ENCODE results near the gene TMEM151A. TPM values are rescaled to one million over a fixed set of nuclear protein-coding genes. Genes with fewer than 3 reads are reported as not detected.

TMEM151A gene
- total and polyA plus RNA-seq, 2 of the 4 experiments (the other 2 are of a cell fraction), result 0.03 TPM; not detected in 1

GRCh38 chr11:66344550-66345315 is 53.0 kb downstream of the TMEM151A start, which contains the start of gene BRMS1:
Gene BRMS1 (minus strand): TSS chr11:66345104. CDS start chr11:66342234, 2,870 bp downstream.
- Histone ChIP-seq H4K8ac (ENCODE audit: low read depth in 2 of 2, low read length in 2 of 2) (peak within 1 kb of the TSS; percentile 75 to 98), H2BK15ac (ENCODE audit: low read depth, low read length) (no peak within 1 kb of the TSS), H4K20me1 (ENCODE audit: insufficient read depth, low read length) (peaks cover 17% of the 10 kb centered on the region), H3K9me1 (ENCODE audit: insufficient read depth, low read length) (peaks cover 12% of the 10 kb centered on the region; the same call in 1 of the 2 replicates), H2AK5ac (ENCODE audit: low read depth, low read length) (peak within 1 kb of the TSS; percentile 82), H4K5ac (ENCODE audit: low read depth, low read length) (peak within 1 kb of the TSS; percentile 94), H3K4me2 (ENCODE audit: low read depth, low read length) (peak within 1 kb of the TSS; percentile 98), H3K9ac (ENCODE audit: low read depth, low read length) (peak within 1 kb of the TSS; percentile 97), H3K27me3 (ENCODE audit: control insufficient read depth, insufficient read depth, low read length) (no peaks in the 10 kb centered on the region), H3K9me3 (ENCODE audit: control insufficient read depth, insufficient read depth, low read length) (no peaks in the 10 kb centered on the region), H3K18ac (ENCODE audit: low read depth, low read length) (no peak within 1 kb of the TSS), H3K4me1 (ENCODE audit: control insufficient read depth, insufficient read depth, low read length) (peaks cover 12% of the 10 kb centered on the region), H3K14ac (replicated peaks; ENCODE audit: low read depth, low read length) (peak within 1 kb of the TSS; percentile 95), H4K91ac (ENCODE audit: insufficient read depth, low read depth, low read length) (peak within 1 kb of the TSS; percentile 58), H2BK120ac (ENCODE audit: low read depth, low read length) (peak within 1 kb of the TSS; percentile 56; the same call in 1 of the 2 replicates), H2BK20ac (ENCODE audit: low read depth, low read length) (peak within 1 kb of the TSS; percentile 32; the same call in 1 of the 2 replicates), H3K36me3 (ENCODE audit: control insufficient read depth, insufficient read depth, low read length) (peaks cover 18% of the 10 kb centered on the region), H3K4me3 (ENCODE audit: insufficient read depth, low read depth, low read length) (peak within 1 kb of the TSS; percentile 85), H3K27ac (ENCODE audit: insufficient read depth, low read length) (peak within 1 kb of the TSS; percentile 79), H2AFZ (replicated peaks; ENCODE audit: low read length, poor library complexity) (peak within 1 kb of the TSS; percentile 96), H3K23ac (ENCODE audit: low read depth, low read length) (peak within 1 kb of the TSS; percentile 95), H3K56ac (ENCODE audit: extremely low read depth, insufficient read depth, low read length) (peak within 1 kb of the TSS; percentile 72), H2AK9ac (replicated peaks; ENCODE audit: low read depth, low read length, poor library complexity) (peak within 1 kb of the TSS; percentile 97), H3K79me1 (ENCODE audit: low read depth in 1 of 2, low read length in 2 of 2) (peaks cover 28 to 59% of the 10 kb centered on the region in 2 experiments), H3K4ac (ENCODE audit: low read depth, low read length) (peak within 1 kb of the TSS; percentile 87), H2BK5ac (ENCODE audit: low read depth, low read length, poor library complexity, severe bottlenecking) (peak within 1 kb of the TSS; percentile 72)
- intact Hi-C loops (cut with micrococcal nuclease) (no loop called here), in situ Hi-C loops (cut with MboI; ENCODE audit: low sequenced_read_pairs) (no loop called here), dilution Hi-C loops (cut with HindIII; ENCODE audit: low sequenced_read_pairs, unreplicated experiment) (no loop called here)
- ChIA-PET CTCF (interaction anchor here (0.6 to 1.8 kb wide), 4 partner anchors 9 to 42 kb away, joined by 3 to 6 read pairs (median 4); partner anchors contain the start of gene RIN1), POLR2A (ENCODE audit: unreplicated experiment) (interaction anchor here (0.5 kb wide), 1 partner anchor 384 kb away, joined by 11 read pairs; no protein-coding TSS in a partner anchor)
- TSS peak; percentile 60 for BruUV-seq (replicated peaks)
- TF ChIP-seq MAZ (IDR thresholded peaks at IDR 0.05; ENCODE audit: borderline replicate concordance, low read depth, low read length), result peak; percentile 44; the same call in 1 of the 2 replicates
- 0 out of 2 replicates have a peak, but pooled peaks have one; percentile 22 for TF ChIP-seq RAD21 (IDR thresholded peaks at IDR 0.05; ENCODE audit: low read length)
- peak; percentile 69; the same call in 1 of the 2 replicates for TF ChIP-seq MXI1 (IDR thresholded peaks at IDR 0.05; ENCODE audit: borderline replicate concordance, low read depth, low read length)
- TF ChIP-seq RFX5 (IDR thresholded peaks at IDR 0.05; ENCODE audit: low read depth, low read length), result no peak
- TF ChIP-seq USF2 (IDR thresholded peaks at IDR 0.05; ENCODE audit: low read depth, low read length), result 0 out of 2 replicates have a peak, but pooled peaks have one; percentile 22
- TF ChIP-seq POLR2A (IDR thresholded peaks at IDR 0.05; ENCODE audit: low read depth, low read length), result peak; percentile 98
- peak; percentile 21; the same call in 1 of the 2 replicates for TF ChIP-seq FOS (IDR thresholded peaks at IDR 0.05; ENCODE audit: low read depth, low read length)
- no peak for TF ChIP-seq NFE2L2 (IDR thresholded peaks at IDR 0.05; ENCODE audit: low read depth, low read length)
- DNase-seq, result peak; percentile 97
- WGBS, 2 experiments (ENCODE audit: extremely low coverage in 2 of 2, insufficient read length in 1 of 2), result 0% methylated on average over 41 of the region's 59 CpGs; no CpG with 5 or more reads in 1 of the 2 experiments
- peak; percentile 75 for ATAC-seq (ENCODE audit: low read depth)

Measured in IMR-90 (cell line).